ENCODE measurements around the gene IGHMBP2. TPM values are rescaled to one million over a fixed set of nuclear protein-coding genes. Genes with fewer than 3 reads are reported as not detected.

The IGHMBP2 gene
- total RNA-seq, 1 experiment from 2014 or later = 19.3 TPM

DNA sequence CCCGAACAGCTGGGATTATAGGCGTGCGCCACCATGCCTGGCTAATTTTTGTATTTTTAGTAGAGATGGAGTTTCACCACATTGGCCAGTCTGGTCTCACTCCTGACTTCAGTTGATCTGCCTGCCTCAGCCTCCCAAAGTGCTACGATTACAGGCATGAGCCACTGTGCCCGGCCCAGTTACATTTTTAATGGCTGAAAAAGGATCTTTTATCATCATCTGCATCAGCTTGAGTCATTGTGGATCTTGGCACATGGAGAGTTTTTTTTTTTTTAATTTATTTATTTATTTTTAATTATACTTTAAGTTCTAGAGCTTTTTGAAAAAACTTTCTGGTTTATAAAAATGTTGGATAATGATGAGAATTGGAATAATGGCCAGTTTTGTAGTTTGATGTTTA, 8.6 kb downstream of the IGHMBP2 start:
- TF ChIP-seq REST (IDR thresholded peaks at IDR 0.05; ENCODE audit: low read depth) = no peak
- TF ChIP-seq YY1 (IDR thresholded peaks at IDR 0.05; ENCODE audit: extremely low read depth, insufficient replicate concordance, low read depth, low read length) = no peak
- no peak for TF ChIP-seq SP1 (IDR thresholded peaks at IDR 0.05; ENCODE audit: low read depth)
- TF ChIP-seq ZNF274 (IDR thresholded peaks at IDR 0.05; ENCODE audit: low read depth, low read length) = no peak
- TF ChIP-seq FOSL1 (IDR thresholded peaks at IDR 0.05; ENCODE audit: low read depth) = no peak
- no peak for TF ChIP-seq EZH2 (IDR thresholded peaks at IDR 0.05)
- no peak for TF ChIP-seq ZFX (IDR thresholded peaks at IDR 0.05)
- TF ChIP-seq CEBPB (IDR thresholded peaks at IDR 0.05; ENCODE audit: low read depth) = no peak
- TF ChIP-seq ELF1 (IDR thresholded peaks at IDR 0.05; ENCODE audit: borderline replicate concordance, low read depth) = no peak
- TF ChIP-seq EGR1 (IDR thresholded peaks at IDR 0.05; ENCODE audit: low read depth) = no peak
- TF ChIP-seq SRF (IDR thresholded peaks at IDR 0.05; ENCODE audit: low read depth) = no peak
- no peak for TF ChIP-seq MAX (IDR thresholded peaks at IDR 0.05)
- TF ChIP-seq RAD21 (IDR thresholded peaks at IDR 0.05; ENCODE audit: low read depth) = no peak
- no peak for TF ChIP-seq JUND (IDR thresholded peaks at IDR 0.05)
- TF ChIP-seq, protein P1, sequence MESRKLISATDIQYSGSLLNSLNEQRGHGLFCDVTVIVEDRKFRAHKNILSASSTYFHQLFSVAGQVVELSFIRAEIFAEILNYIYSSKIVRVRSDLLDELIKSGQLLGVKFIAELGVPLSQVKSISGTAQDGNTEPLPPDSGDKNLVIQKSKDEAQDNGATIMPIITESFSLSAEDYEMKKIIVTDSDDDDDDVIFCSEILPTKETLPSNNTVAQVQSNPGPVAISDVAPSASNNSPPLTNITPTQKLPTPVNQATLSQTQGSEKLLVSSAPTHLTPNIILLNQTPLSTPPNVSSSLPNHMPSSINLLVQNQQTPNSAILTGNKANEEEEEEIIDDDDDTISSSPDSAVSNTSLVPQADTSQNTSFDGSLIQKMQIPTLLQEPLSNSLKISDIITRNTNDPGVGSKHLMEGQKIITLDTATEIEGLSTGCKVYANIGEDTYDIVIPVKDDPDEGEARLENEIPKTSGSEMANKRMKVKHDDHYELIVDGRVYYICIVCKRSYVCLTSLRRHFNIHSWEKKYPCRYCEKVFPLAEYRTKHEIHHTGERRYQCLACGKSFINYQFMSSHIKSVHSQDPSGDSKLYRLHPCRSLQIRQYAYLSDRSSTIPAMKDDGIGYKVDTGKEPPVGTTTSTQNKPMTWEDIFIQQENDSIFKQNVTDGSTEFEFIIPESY (IDR thresholded peaks at IDR 0.05; ENCODE audit: extremely low read depth, insufficient replicate concordance, low read length) = no peak
- no peak for TF ChIP-seq POLR2AphosphoS5 (IDR thresholded peaks at IDR 0.05; ENCODE audit: low read depth, low read length)
- TF ChIP-seq CBX3 (IDR thresholded peaks at IDR 0.05; ENCODE audit: low read depth) = no peak
- TF ChIP-seq, protein P2, sequence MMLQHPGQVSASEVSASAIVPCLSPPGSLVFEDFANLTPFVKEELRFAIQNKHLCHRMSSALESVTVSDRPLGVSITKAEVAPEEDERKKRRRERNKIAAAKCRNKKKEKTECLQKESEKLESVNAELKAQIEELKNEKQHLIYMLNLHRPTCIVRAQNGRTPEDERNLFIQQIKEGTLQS (IDR thresholded peaks at IDR 0.05) = no peak
- no peak for TF ChIP-seq SIN3A (IDR thresholded peaks at IDR 0.05; ENCODE audit: low read depth)
- Histone ChIP-seq H3K36me3 (ENCODE audit: control insufficient read depth in 1 of 2, insufficient read depth in 2 of 2, low read length in 2 of 2) (peaks cover 19 to 32% of the 10 kb centered on the region in 2 experiments; a peak in 3 of 4 replicates), H3K9me2 (ENCODE audit: insufficient read depth) (no peaks in the 10 kb centered on the region), H4K20me1 (ENCODE audit: insufficient read depth) (no peaks in the 10 kb centered on the region), H3K9me3 (ENCODE audit: control insufficient read depth in 1 of 2, insufficient read depth in 1 of 2, low read depth in 1 of 2, low read length in 2 of 2) (no peaks in the 10 kb centered on the region), H3K79me2 (ENCODE audit: insufficient read depth, low read length) (peaks cover 3% of the 10 kb centered on the region; the same call in 1 of the 2 replicates), H3K27me3 (ENCODE audit: insufficient read depth, low read length) (no peaks in the 10 kb centered on the region), H3K4me2 (ENCODE audit: low read length) (no peak overlapping the region), H3K4me1 (ENCODE audit: control insufficient read depth in 1 of 2, insufficient read depth in 2 of 2, low read length in 2 of 2) (no peaks in the 10 kb centered on the region), H3K9ac (ENCODE audit: low read length) (no peak overlapping the region), H3K27ac (ENCODE audit: low read depth, low read length) (no peak overlapping the region), H3K4me3 (replicated peaks in 1 of 2; ENCODE audit: low read depth in 1 of 2, low read length in 2 of 2) (no peak overlapping the region), H2AFZ (ENCODE audit: low read depth, low read length, poor library complexity, severe bottlenecking) (no peak overlapping the region)
- intact Hi-C loops (cut with micrococcal nuclease) = no loop called here
- ChIA-PET CTCF (no interaction called here), RAD21 (ENCODE audit: low non-redundant PET in 1 of 2, low total read pairs in 2 of 2, uncharacterized antibody in 2 of 2, unreplicated experiment in 2 of 2) (no interaction called here), POLR2A (no interaction called here)
- DNase-seq (ENCODE audit: low read depth, low spot score) (no peak), ATAC-seq (no peak)
- BruUV-seq (replicated peaks) = no TSS peak

Measured in HCT116 (cell line).